Activated CD4-positive, CD25-positive, alpha-beta regulatory T cell treated with anti-CD3 and anti-CD28 coated beads, Interleukin-2, amount 50 U/mL, for 24 hours (primary cell): ENCODE measurements around the gene NOL4L.

Source experiments
- ATAC-seq, 2 donors: fragments of 150-1000 bp; cut with Tn5 transposase; one replicate each; pipeline ENCODE4 v1.10.0; 2021; ENCODE audit warnings: mild to moderate bottlenecking in 1 of 2, moderate library complexity in 1 of 2

The NOL4L gene

GRCh38 chr20:32454164-32455145 is 130.7 kb downstream of the NOL4L start:
- no peak for ATAC-seq

- no peak for ATAC-seq
Measured at GRCh38 chr20:32453467-32454163, 131.5 kb downstream of the NOL4L start.

- no peak for ATAC-seq
Measured at GRCh38 chr20:32452776-32453466, 132.2 kb downstream of the NOL4L start.

- ATAC-seq, result no peak
Measured at GRCh38 chr20:32451682-32452461, 133.3 kb downstream of the NOL4L start.

- ATAC-seq, result no peak
Measured at GRCh38 chr20:32451340-32451681, 133.8 kb downstream of the NOL4L start.

GRCh38 chr20:32450484-32451061 is 134.6 kb downstream of the NOL4L start:
- no peak for ATAC-seq

- no peak for ATAC-seq
Measured at GRCh38 chr20:32449890-32450401, 135.2 kb downstream of the NOL4L start.

GRCh38 chr20:32449057-32449889 is 135.9 kb downstream of the NOL4L start:
- no peak for ATAC-seq

GRCh38 chr20:32448306-32449056 is 136.7 kb downstream of the NOL4L start:
- no peak for ATAC-seq

GRCh38 chr20:32447136-32448027 is 137.8 kb downstream of the NOL4L start:
- no peak for ATAC-seq

GRCh38 chr20:32446301-32447100 is 138.6 kb downstream of the NOL4L start:
- ATAC-seq, result no peak

GRCh38 chr20:32445539-32446273 is 139.4 kb downstream of the NOL4L start:
- peak; percentile 34 to 52 for ATAC-seq

GRCh38 chr20:32444474-32445220 is 140.5 kb downstream of the NOL4L start:
- no peak for ATAC-seq

- ATAC-seq, result no peak
Measured at GRCh38 chr20:32443386-32443974, 141.7 kb downstream of the NOL4L start.

GRCh38 chr20:32442630-32443373 is 142.3 kb downstream of the NOL4L start:
- no peak for ATAC-seq

GRCh38 chr20:32441638-32442037 is 143.5 kb downstream of the NOL4L start:
- no peak for ATAC-seq
